Astrocyte (in vitro differentiated cells and primary cell): ENCODE results near the gene ATXN2L. TPM values are rescaled to one million over a fixed set of nuclear protein-coding genes. Genes with fewer than 3 reads are reported as not detected.

Experiments
- DNase-seq: peaks from one replicate; pipeline ENCODE4 v3.0.0-alpha.2; 2010; ENCODE audit warnings: low read depth
- FAIRE-seq: peaks from 2 replicates; lab custom pipeline; 2011; peaks lifted over from hg19 to GRCh38; lab: Jason Lieb, UNC
- H2AFZ ChIP-seq: 2 replicates; pipeline ENCODE4 v1.6.0; 2012; ENCODE audit warnings: low read depth, low read length, inconsistent platforms
- H3K27ac ChIP-seq: 2 replicates; pipeline ENCODE4 v1.5.1; 2011; ENCODE audit warnings: low read depth, low read length, inconsistent platforms
- H3K27me3 ChIP-seq: 2 replicates; pipeline ENCODE4 v1.6.0; 2011; ENCODE audit warnings: low read length, inconsistent platforms; ENCODE audit not compliant: insufficient read depth
- H3K36me3 ChIP-seq: 2 replicates; pipeline ENCODE4 v1.5.1; 2011; ENCODE audit warnings: low read length, inconsistent platforms; ENCODE audit not compliant: insufficient read depth
- H3K4me1 ChIP-seq: 2 replicates; pipeline ENCODE4 v1.5.1; 2011; ENCODE audit warnings: low read length, inconsistent platforms; ENCODE audit not compliant: insufficient read depth
- H3K4me2 ChIP-seq: 2 replicates; pipeline ENCODE4 v1.6.0; 2012; ENCODE audit warnings: low read length, inconsistent platforms
- H3K4me3 ChIP-seq: 2 replicates; pipeline ENCODE4 v1.5.1; 2011; ENCODE audit warnings: low read depth, mild to moderate bottlenecking, low read length, inconsistent platforms; ENCODE audit not compliant: insufficient read depth
- H3K79me2 ChIP-seq: 2 replicates; pipeline ENCODE4 v1.6.0; 2012; ENCODE audit warnings: mild to moderate bottlenecking, low read length, inconsistent platforms; ENCODE audit not compliant: insufficient read depth
- H3K9ac ChIP-seq: 2 replicates; pipeline ENCODE4 v1.6.0; 2012; ENCODE audit warnings: mild to moderate bottlenecking, low read length, inconsistent platforms
- H3K9me3 ChIP-seq: 2 replicates; pipeline ENCODE4 v1.5.1; 2012; ENCODE audit warnings: low read depth, mild to moderate bottlenecking, low read length, inconsistent platforms; ENCODE audit not compliant: insufficient read depth
- H4K20me1 ChIP-seq: 2 replicates; pipeline ENCODE4 v1.6.0; 2012; ENCODE audit warnings: low read length, inconsistent platforms; ENCODE audit not compliant: insufficient read depth
- H3K27ac Mint-ChIP-seq: one replicate; pipeline ENCODE4 v1.8.0; 2021; ENCODE audit warnings: mild to moderate bottlenecking, mixed read lengths; ENCODE audit not compliant: unreplicated experiment
- H3K27me3 Mint-ChIP-seq: one replicate; pipeline ENCODE4 v1.8.0; 2021; ENCODE audit warnings: low read depth, mixed read lengths; ENCODE audit not compliant: unreplicated experiment
- H3K36me3 Mint-ChIP-seq: one replicate; pipeline ENCODE4 v1.8.0; 2021; ENCODE audit warnings: low read depth, mixed read lengths; ENCODE audit not compliant: unreplicated experiment
- H3K4me1 Mint-ChIP-seq: one replicate; pipeline ENCODE4 v1.8.0; 2021; ENCODE audit warnings: low read depth, mixed read lengths; ENCODE audit not compliant: unreplicated experiment
- H3K4me3 Mint-ChIP-seq: one replicate; pipeline ENCODE4 v1.8.0; 2021; ENCODE audit warnings: mild to moderate bottlenecking, moderate library complexity, mixed read lengths; ENCODE audit not compliant: unreplicated experiment
- H3K9me3 Mint-ChIP-seq: one replicate; pipeline ENCODE4 v1.8.0; 2021; ENCODE audit warnings: mild to moderate bottlenecking, mixed read lengths; ENCODE audit not compliant: unreplicated experiment
- CTCF ChIP-seq: IDR thresholded peaks from 2 replicates; pipeline ENCODE4 v1.5.1; 2011; ENCODE audit warnings: low read depth, mild to moderate bottlenecking, inconsistent platforms, low read length, moderate library complexity; ENCODE audit not compliant: insufficient read depth
- EZH2 ChIP-seq: IDR thresholded peaks from 2 replicates; pipeline ENCODE4 v1.6.1; 2012; ENCODE audit warnings: mild to moderate bottlenecking, low read length, inconsistent platforms; ENCODE audit not compliant: insufficient read depth
- total RNA-seq: library from RNA; stranded (reverse); gene quantifications from 2 replicates; pipeline ENCODE4 v1.2.1, GENCODE V29; 2021

ATXN2L gene
- total RNA-seq, 1 donor from 2014 or later: 191 TPM

GRCh38 chr16:28839004-28839639 lies 16.3 kb downstream of the ATXN2L start:
- Mint-ChIP-seq H3K4me1 (no peaks in the 10 kb centered on the region), H3K36me3 (peaks cover 14% of the 10 kb centered on the region), H3K27ac (peak overlapping the region; percentile 34), H3K4me3 (no peak overlapping the region), H3K9me3 (no peaks in the 10 kb centered on the region), H3K27me3 (no peaks in the 10 kb centered on the region)
- H3K9ac ChIP-seq: no peak overlapping the region
- H3K9me3 ChIP-seq: no peaks in the 10 kb centered on the region
- H3K79me2 ChIP-seq: peaks cover 13% of the 10 kb centered on the region
- no peak overlapping the region for H2AFZ ChIP-seq
- H3K27me3 ChIP-seq: no peaks in the 10 kb centered on the region
- H3K27ac ChIP-seq: no peak overlapping the region
- H4K20me1 ChIP-seq: peaks cover 30% of the 10 kb centered on the region
- FAIRE-seq: no peak
- peaks cover 37% of the 10 kb centered on the region for H3K36me3 ChIP-seq
- no peak overlapping the region for H3K4me3 ChIP-seq
- no peak for DNase-seq
- no peaks in the 10 kb centered on the region for H3K4me1 ChIP-seq
- TF ChIP-seq EZH2: no peak
- no peak for TF ChIP-seq CTCF
- no peak overlapping the region for H3K4me2 ChIP-seq

- peaks cover 14% of the 10 kb centered on the region for H3K36me3 Mint-ChIP-seq
- Histone ChIP-seq H3K4me2 (no peak overlapping the region), H3K27ac (no peak overlapping the region), H3K36me3 (peaks cover 39% of the 10 kb centered on the region), H3K9ac (no peak overlapping the region), H3K9me3 (no peaks in the 10 kb centered on the region), H3K4me3 (no peak overlapping the region), H4K20me1 (peaks cover 28% of the 10 kb centered on the region), H2AFZ (no peak overlapping the region), H3K79me2 (peaks cover 19% of the 10 kb centered on the region), H3K4me1 (peaks cover under 1% of the 10 kb centered on the region), H3K27me3 (no peaks in the 10 kb centered on the region)
- no peaks in the 10 kb centered on the region for H3K27me3 Mint-ChIP-seq
- H3K9me3 Mint-ChIP-seq: no peaks in the 10 kb centered on the region
- H3K4me1 Mint-ChIP-seq: peaks cover 4% of the 10 kb centered on the region
- peak overlapping the region; percentile 34 for H3K27ac Mint-ChIP-seq
- H3K4me3 Mint-ChIP-seq: no peak overlapping the region
- no peak for DNase-seq
- TF ChIP-seq CTCF (no peak), EZH2 (no peak)
- no peak for FAIRE-seq
Observed at GRCh38 chr16:28839899-28840298, 17.1 kb downstream of the ATXN2L start.

GRCh38 chr16:28842696-28843095 lies 19.9 kb downstream of the ATXN2L start:
- no peak overlapping the region for H3K4me3 ChIP-seq
- Mint-ChIP-seq H3K4me3 (no peak overlapping the region), H3K27me3 (no peaks in the 10 kb centered on the region), H3K9me3 (no peaks in the 10 kb centered on the region), H3K4me1 (peaks cover 9% of the 10 kb centered on the region), H3K27ac (no peak overlapping the region), H3K36me3 (peaks cover 8% of the 10 kb centered on the region)
- H4K20me1 ChIP-seq: peaks cover 25% of the 10 kb centered on the region
- peaks cover 34% of the 10 kb centered on the region for H3K36me3 ChIP-seq
- no peak for TF ChIP-seq CTCF
- TF ChIP-seq EZH2: no peak
- no peak overlapping the region for H3K27ac ChIP-seq
- no peak overlapping the region for H2AFZ ChIP-seq
- no peak overlapping the region for H3K4me2 ChIP-seq
- FAIRE-seq (no peak), DNase-seq (no peak)
- H3K79me2 ChIP-seq: peaks cover 41% of the 10 kb centered on the region
- H3K27me3 ChIP-seq: no peaks in the 10 kb centered on the region
- no peak overlapping the region for H3K9ac ChIP-seq
- peaks cover 12% of the 10 kb centered on the region for H3K4me1 ChIP-seq
- no peaks in the 10 kb centered on the region for H3K9me3 ChIP-seq
